ENCODE measurements around the gene GRID1.
"Not testable (repeated sequence)": the region's sequence is repeated elsewhere in the genome, so short reads cannot be mapped to it uniquely, and the experiment has no call there.

Gene GRID1

DNA sequence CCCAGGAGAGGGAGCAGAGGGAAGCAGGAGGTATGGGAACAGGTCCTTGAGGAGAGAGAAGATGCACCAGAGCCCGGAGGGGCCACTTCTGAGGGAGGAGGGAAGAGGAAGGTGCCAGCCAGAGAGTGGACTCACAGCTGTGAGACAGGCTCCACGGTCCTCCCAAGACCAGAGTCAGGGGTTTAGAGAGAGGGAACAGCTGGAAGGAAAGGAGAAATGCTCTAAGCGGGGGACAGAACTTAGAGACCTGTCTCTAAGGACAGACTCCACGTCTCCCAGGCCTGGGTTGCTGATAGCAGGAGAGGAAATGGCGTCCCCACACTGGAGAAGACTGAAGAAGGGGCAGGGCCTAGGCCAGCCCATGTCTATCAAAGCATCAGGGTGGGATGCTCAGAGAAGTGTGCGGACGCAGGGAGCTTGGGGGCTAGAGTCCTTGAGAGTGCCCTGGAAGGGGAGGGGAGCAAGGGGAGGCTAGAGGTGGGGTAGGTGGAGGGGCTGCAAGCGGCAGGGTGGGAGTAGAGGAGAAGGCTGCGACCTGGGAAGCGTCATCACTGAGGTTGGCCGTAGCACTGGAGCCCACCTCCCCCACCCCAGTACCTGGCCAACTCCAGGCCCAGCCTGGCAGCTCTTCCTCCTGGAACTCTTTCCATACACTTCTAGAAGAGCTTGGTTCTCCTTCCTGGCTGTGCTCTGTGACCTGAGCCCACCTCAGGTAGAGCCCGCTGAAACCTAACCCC is 25.6 kb upstream of the GRID1 start:
- DNase-seq (ENCODE audit: low read depth in 4 of 4, low spot score in 1 of 4): no peak

DNA sequence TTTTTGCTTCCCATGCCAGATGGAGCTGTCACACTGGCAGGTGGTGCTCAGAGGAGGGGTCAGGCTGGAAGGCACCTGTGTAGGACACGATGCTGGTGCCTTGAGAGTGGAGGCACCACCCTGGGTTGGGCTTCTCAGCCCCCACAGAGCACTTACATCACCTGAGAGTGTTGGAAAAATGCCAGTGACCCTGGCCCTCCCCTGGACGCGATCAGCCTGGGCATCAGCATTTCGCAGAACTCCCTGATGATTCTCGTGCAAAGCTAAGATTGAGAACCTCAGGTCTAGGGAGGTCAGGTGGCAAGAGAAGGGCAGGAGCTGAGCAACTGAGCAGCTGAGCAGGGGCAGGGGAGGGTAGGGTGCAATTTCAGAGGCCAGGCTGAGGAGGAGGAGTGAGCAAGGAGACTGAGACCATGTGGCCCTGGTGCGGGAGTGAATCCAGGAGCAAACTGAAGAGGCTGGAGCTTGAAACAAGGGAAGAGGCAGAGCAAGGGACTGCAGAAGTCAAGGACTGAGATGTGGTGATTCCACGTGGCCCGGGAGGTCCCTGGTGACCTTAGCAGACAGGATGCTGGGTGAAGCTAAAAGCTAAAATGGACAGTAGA is 24.7 kb upstream of the GRID1 start:
- no peak for DNase-seq (ENCODE audit: low read depth in 4 of 4, low spot score in 1 of 4)

DNA sequence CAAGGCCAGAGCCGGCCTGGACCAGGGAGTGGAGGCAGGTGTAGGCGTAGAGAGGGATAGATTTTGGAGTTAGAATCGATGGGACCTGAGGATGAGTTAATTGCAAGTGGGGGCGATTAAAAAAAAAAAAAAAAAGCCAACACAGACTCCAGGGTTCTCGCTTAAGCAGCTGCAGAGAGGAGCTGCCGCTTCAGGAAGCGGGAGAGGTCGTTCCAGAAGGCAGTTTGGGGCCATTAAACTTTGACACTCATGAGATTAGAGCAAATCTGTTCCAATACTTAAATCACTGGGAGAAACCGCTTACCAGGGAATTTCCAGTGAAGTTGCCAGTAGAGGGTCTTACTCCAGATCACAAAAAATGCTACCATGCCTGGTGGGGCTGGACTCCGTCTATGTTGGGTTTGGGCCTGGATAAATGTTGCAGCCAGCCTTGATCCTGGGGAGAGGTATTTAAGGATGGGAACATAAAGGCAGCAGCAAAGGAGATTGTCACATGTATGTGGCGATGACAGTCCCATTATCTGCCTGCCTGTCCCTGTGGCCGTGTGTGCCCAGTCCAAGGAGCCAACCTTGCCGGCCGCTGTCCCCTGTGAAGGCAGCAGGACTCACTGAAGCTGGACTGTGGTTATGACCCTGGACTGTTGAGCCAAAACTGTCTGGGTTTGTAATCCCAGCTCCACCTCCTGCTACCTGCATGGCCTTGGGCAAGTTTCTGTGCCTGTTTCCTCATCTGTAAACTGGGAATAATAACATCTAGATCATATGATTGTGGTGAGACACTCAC is 23.9 kb upstream of the GRID1 start:
- DNase-seq (ENCODE audit: low read depth in 4 of 4, low spot score in 1 of 4): no peak

DNA sequence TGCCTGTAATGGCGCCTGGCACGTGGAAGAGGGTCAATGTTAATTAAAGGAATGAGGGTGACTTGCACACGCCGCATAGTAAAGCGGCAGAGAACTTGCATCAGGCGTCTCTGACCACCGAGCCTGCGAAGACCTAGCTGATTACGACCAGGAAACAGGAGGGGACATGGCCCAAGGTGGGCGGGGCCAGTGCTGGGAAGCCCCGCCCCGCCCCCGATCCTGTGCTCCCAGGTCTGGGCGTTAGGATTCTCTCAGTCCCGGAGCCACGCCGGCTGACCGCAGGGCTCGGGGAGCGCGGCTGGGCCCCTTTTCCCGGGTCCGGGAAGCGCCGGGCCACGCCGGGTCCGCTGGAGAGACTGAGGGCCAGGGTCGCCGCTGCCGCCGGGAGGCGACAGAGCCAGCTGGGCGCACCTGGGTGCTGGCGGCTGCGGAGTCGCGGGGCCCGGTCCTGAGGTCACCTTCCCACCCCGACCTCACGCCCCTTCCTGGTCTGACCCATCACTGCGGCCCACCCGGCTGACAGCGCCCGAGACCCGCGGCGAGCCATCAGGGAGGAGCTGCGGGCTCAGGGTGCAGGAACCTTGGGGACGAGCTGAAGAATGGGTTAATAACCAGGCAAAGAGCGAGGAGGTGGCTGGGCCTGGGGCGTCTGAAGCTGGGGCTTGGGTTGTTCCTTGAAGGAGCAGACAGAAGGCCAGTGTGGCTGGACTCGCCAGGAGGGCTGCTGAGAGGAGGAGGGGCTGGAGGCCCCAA is 23.0 kb upstream of the GRID1 start:
- peak in 1 of 4 experiments; percentile 20 for DNase-seq (ENCODE audit: low read depth in 4 of 4, low spot score in 1 of 4)

DNA sequence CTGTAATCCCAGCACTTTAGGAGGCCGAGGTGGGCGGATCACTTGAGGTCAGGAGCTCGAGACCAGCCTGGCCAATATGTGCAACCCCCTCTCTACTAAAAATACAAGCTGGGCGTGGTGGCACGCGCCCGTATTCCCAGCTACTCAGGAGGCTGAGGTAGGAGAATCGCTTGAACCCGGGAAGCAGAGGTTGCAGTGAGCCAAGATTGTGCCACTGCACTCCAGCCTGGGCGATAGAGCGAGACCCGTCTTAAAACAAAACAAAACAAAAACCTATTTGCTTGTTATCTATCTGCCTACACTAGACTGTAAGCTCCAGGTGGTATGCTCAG is 22.5 kb upstream of the GRID1 start:
- not testable (repeated sequence) for DNase-seq (ENCODE audit: low read depth in 4 of 4, low spot score in 1 of 4)

DNA sequence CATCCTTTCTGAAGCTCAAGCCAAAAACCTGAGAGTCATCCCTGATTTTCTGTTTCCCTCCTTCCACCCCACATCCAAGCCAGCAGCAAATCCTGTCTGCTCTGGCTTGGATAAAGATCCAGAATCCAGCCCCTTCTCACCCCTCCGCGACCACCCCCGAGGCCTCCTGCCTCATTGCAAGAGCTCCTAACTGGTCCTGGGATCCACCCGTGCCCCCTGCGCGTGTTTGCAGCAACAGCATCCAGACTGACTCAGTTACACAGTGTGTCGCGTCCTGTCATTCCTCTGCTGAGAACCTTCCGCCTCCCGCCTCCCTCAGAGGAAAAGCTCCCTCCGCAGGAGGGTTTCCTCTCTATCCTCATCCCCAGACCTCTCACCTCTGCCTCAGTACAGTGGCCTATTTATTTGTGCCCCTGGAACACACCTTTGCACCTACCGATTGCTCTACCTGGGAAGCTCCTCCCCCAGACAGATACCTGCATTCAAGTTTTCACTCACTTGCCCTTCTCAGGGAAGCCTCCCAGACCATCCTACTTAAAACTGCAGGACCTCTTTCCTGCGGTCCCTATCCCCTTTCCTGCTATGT is 21.6 kb upstream of the GRID1 start:
- no peak for DNase-seq (ENCODE audit: low read depth in 4 of 4, low spot score in 1 of 4)

DNA sequence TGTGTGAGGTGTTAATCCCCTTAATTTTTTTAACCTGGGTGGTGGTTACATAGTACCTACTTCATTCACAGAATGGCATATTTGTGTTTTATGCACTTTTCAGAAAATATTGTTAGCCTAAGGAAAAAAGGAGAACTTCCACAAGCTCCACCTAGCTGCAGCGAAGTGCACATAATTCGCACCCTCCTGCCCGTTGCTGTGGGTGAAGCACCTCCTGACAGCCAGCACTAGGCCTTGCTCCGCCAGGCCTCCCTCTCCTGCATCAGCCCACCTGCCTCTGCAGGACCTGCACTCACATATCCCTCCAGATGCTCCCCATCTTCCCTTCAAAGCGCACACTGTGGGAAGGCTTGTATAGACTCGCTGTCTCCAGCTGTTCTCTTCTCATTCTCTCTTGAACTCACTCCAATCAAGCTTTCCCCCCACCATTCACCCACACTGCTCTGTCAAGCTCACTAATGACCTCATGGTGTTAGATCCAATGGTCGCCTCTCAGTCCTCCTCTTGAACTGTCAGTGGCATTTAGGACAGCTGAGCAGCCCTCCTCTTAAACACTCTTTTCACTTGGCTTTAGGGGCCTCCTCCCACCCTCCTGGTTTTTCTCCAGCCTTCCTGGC is 20.7 kb upstream of the GRID1 start:
- DNase-seq (ENCODE audit: low read depth in 4 of 4, low spot score in 1 of 4): no peak

DNA sequence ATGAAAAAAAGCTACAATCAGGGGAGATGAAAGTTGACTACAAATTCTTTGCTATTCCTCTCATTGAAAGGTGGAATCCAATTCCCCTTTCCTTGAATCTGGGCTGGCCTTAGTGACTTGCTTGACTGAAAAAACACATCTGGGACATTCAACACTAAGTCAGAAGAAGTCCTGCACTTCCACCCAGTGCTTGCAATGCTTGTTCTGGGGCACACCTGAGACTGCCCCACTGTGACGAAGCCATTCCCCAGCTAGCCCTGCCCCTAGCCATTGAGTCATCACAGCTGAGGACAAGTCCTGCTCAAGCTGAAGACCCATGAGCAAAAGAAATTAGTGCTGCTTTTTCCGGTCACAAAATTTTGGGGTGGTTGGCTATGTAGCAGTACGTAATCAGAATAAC is 19.2 kb upstream of the GRID1 start:
- DNase-seq (ENCODE audit: low read depth in 4 of 4, low spot score in 1 of 4): no peak

DNA sequence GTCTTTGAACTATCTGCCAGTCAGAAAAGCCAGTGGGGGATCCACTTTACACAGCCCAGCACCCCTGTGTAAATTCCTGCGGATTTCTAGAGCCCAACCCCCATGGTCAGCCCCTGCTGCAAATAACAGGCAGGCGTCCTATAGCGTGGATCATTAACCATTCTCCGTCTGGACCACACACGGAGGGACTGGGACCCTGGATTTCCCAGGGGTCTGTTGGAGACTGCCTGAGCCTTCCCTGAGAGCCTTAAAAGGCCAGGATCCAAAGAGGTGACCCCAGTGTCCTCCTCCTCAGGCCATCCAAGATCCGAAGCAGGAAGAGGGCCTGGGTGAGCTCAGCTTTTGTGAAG is 11.2 kb upstream of the GRID1 start:
- DNase-seq (ENCODE audit: low read depth in 4 of 4, low spot score in 1 of 4): no peak

DNA sequence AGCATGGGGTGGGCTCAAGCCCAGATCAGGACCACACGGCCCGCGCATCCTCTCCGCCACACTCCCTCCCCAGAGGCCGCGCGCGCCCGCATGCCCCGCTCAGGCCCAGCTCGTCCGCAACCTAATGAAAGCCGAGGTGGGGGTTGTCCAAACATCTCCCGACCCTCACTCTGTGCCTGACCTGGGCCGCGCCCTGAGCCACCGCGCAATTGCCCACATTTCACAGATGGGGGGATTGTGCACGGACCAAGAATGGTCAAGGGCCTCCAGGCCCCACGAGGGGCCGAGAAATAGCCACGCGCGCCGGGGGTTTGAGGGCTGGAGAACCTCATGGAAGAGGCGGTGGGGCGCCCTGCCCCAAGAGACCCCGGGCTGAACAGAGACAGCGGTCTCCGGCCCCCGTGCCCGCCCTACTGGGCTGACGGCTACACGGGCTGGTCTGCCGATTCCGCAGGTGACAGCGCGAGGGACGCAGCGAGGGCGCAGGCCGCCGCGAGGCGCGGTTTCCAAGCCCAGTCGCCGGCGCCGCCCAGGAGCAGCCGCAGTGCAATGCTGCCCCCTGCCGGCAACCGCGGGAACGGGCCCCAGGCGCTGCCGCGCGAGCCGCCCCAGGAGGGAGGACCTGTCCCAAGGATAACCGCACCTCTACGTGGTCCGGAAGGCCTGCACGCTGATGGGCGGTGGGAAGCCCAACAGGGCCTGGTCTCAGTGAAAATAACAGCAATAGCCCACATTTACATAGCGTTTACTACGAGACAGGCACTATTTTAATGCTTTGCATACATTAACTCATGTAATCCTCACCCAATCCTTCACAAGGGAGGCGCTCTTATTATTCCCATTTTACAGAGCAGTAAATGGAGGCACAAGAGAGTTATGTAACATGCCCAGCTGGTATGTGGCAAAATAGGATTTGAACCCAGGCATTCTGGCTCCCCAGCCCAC is 10.5 kb upstream of the GRID1 start:
- DNase-seq (ENCODE audit: low read depth in 4 of 4, low spot score in 1 of 4): peak; percentile 63 to 89 (median 76)

DNA sequence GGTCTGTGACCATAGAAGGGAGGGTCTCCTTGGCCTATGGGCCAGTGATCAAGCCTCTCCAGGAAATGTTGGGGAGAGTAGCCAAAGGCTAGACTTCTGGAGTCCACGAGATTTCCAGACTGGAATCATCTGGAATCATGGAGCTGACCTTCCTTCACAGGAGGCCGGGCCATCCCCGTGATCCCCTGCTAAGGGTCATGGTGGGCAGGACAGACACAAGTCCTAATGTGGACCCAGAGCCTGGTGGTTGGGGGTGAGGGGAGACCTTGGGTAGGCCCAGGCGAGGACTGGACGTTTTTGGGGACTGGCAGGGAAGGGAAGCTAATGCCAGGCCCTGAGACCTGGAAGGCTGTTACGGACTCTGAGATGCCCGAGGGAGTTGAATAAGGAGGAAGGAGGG is 9.8 kb upstream of the GRID1 start:
- no peak for DNase-seq (ENCODE audit: low read depth in 4 of 4, low spot score in 1 of 4)

DNA sequence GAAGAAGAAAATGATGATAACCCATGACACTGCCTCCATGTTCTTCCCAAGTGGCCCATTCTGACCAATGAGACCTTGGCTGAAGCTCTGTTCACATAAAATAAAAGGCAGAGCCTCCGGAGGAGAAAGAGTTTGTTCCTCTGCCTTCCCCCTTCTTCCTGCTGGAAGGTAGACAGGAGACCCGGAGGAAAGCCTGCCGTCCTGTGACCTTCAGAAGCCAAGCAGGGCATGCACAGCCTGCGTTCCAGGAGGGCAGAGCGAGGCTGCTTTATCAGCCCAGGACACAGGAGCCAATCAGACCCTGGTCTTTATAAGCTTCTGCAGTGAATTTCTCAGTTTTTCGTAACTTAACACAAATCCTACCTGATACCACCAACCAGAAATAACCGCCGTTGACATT is 8.6 kb upstream of the GRID1 start:
- DNase-seq (ENCODE audit: low read depth in 4 of 4, low spot score in 1 of 4): no peak

DNA sequence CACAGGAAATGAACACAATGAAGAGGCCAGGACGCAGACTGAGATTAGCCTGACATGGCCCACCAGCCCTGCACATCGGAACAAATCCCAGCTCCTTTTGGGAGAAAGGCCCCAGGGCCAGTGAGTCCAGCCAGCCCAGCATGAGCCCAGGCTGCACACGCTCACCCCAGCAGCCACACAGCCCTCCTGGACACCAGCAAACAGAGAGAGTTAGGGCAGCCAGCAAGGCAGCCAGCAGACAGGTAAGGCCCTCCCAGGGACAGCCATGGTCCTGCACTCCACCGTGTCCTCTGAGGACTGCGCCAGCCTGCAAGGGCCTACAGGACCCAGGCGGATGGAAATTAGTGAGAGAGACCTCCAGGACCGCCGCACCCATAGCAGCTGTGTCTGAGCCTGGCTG is 8.1 kb upstream of the GRID1 start:
- no peak for DNase-seq (ENCODE audit: low read depth in 4 of 4, low spot score in 1 of 4)

DNA sequence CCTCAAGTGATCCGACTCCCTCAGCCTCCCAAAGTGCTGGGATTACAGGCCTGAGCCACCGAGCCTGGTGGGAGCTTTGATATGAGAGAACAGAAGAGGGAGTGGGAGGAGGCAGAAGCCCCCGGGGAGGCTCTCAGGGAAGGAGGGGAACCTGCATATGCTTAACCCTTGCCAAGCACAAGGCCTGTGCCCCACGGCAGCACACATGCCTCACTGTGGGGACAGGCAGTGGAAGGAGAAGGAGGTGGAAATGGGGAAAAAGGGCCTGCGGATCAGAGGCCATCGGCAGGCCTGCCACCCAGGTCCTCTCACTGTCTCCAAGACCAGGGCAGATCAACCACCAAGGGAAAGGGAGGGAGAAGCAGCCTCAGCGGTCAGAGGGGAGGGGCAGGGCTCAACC is 7.2 kb upstream of the GRID1 start:
- no peak for DNase-seq (ENCODE audit: low read depth in 4 of 4, low spot score in 1 of 4)

DNA sequence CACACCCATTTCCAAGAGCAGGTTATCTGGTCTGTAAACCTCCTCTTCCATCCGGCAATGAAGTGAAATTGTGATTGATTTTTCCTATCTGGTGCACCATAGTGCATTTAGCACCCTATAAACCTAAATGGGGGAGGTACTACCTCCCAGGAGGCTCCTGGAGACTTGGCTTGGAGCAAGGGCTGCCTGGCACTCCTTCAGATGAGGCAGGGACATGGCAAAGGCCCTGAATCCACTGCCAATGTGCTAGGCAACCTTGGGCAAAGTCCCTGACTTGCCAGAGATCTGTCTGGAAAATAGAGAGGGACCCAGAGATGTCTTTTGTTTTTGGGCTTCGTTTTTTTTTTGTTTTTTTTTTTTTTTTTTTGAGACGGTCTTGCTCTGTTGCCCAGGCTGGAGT is 6.7 kb upstream of the GRID1 start:
- no peak for DNase-seq (ENCODE audit: low read depth in 4 of 4, low spot score in 1 of 4)

DNA sequence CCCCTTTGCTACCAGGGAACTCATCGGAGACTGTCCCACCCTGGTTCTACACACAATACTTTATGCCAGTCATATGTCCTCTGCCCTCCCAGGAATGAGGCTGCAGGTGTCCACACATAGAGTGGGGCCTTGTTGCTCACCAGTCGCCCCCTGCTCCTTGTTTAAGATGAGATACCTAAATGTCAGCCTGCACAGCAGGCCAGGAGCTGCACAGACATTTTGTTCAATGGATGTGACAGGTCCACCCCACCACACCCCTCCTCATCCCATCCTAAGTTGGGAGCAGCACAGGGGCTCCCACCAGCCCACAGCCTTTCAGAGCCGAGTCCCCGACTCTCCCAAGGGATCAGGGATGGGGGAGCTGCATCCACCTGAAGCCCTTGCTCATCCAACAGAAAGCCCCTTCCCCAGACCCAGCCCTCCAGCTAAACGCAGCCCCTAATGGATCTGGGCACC is 6.2 kb upstream of the GRID1 start:
- DNase-seq (ENCODE audit: low read depth in 4 of 4, low spot score in 1 of 4): no peak

DNA sequence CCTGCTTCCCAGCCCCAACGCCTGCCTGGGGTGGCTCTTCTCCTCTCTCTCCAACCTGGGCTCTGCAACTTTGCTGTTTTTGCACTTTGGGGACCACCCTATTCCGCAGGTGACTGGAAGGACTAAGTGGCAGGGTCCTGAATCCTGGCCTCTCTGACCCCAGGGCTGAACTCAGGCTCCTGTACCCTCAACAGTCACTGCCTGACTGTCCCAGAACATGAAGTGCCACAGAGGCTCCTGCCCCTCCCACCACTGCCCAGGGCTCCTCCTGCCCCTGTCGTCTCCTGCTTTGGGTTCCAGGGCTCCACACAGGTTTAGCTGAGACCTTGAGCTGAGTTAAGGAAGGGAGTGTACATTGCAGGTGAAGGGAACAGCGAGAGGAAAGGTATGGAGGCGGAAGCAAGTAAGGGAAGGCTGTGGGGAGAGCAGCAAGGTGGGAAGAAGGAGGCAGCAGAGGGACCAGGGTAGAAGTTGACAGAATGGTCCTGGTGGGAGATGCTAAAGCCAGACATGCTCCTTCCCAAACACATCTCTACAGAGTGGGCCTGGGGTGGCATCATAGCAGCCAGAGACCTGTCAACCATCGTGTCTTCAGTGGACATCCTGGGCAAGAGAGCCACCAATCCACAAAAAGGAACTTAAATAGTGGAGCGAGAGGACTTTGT is 5.7 kb upstream of the GRID1 start:
- no peak for DNase-seq (ENCODE audit: low read depth in 4 of 4, low spot score in 1 of 4)

DNA sequence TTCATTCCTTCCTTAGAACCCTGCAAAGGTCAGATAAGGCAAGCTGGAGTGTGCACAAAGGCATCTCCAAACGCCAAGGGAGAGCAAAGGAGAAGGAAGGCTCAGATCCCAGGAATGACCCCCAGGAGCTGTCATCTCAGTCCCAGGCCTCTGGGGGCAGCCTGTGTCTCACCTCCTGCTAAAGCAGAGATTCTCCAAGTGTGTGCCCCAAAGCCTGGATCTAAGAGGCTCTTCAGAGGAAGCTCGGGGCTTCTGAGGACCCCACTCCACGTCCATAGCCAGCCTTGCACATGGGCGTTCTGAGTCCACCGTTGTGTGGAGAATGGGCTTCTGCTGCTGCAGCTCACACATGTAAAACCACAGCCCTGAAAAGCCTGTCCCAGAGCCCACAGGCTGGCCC is 5.1 kb upstream of the GRID1 start:
- no peak for DNase-seq (ENCODE audit: low read depth in 4 of 4, low spot score in 1 of 4)

DNA sequence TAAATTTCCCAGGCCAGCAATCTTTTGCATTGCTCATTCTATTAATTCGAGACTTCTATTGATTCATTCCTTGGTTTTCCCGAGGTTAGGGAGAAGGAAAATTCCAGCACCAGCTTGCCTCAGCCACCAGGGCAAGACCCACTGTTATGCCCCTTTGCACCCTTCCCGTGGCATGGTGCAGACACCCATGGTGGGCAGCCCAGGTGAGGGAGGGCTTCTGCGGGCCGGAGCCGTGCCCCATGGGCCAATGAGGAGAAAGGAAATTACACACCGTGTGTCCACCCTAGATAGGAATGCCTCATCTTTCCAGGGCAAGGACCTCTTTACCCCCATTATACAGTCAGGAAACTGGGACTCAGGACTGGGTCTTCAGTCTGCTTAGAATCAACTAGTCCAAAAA is 4.5 kb upstream of the GRID1 start:
- DNase-seq (ENCODE audit: low read depth in 4 of 4, low spot score in 1 of 4): no peak

All from stimulated activated CD4-positive, alpha-beta T cell treated with anti-CD3 and anti-CD28 coated beads, Interleukin-1b, Interleukin-23, amount 100 ng/mL, for 24 hours (primary cell).